Posterior vena cava (tissue), 2 donors: ENCODE results near the gene TRIM7. TPM values are rescaled to one million over a fixed set of nuclear protein-coding genes. Genes with fewer than 3 reads are reported as not detected.

Experiments
- DNase-seq: peaks from one replicate; pipeline ENCODE4 v3.0.0-alpha.2; 2020; ENCODE audit warnings: low spot score
- intact Hi-C, 2 donors: fragments of 100-400 bp; cut with DNase I; formaldehyde crosslinking; loops; one replicate each; pipeline versions ENCODE4 v1.14.1 to v1.14.2; 2022 to 2023
- total RNA-seq, 2 donors: library from RNA; stranded (reverse); fragmentation: NEBNext Ultra II Directional; extraction: Animal tissue kit (Norgen Biotek cat#: 25700); gene quantifications; one replicate each; pipeline ENCODE4 v1.2.1, GENCODE V29; 2021
- donor health status: DM: yes; HTN: yes; CAD: no.
- donor health status: DM: yes; HTN: yes; CAD: no.

Gene TRIM7
- total RNA-seq, 2 donors from 2014 or later = 3.1 to 3.5 TPM

GRCh38 chr5:181234455-181235306 lies 29.7 kb upstream of the TRIM7 start:
- intact Hi-C loops = no loop called here
- DNase-seq = no peak

GRCh38 chr5:181233801-181234454 lies 28.9 kb upstream of the TRIM7 start:
- intact Hi-C loops = no loop called here
- DNase-seq = no peak

- intact Hi-C loops = no loop called here
- DNase-seq = no peak
Measured at GRCh38 chr5:181233088-181233800, 28.2 kb upstream of the TRIM7 start.

GRCh38 chr5:181232593-181232992 lies 27.6 kb upstream of the TRIM7 start:
- intact Hi-C loops = no loop called here
- no peak for DNase-seq

- intact Hi-C loops = no loop called here
- no peak for DNase-seq
Measured at GRCh38 chr5:181231432-181231831, 26.4 kb upstream of the TRIM7 start.

GRCh38 chr5:181230551-181230950 lies 25.6 kb upstream of the TRIM7 start:
- intact Hi-C loops = no loop called here
- no peak for DNase-seq

GRCh38 chr5:181229996-181230395 lies 25.0 kb upstream of the TRIM7 start:
- no peak for DNase-seq
- intact Hi-C loops = no loop called here

- intact Hi-C loops = loop anchor here in 1 of 2 donors (1.0 kb wide), 1 partner anchor 33 kb away; no protein-coding TSS in a partner anchor
- peak; percentile 80 for DNase-seq
Measured at GRCh38 chr5:181224390-181225229, 19.6 kb upstream of the TRIM7 start.

- intact Hi-C loops = loop anchor here (1.0 to 2.0 kb wide), 2 partner anchors 33 kb away; no protein-coding TSS in a partner anchor
- DNase-seq = peak; percentile 85
Measured at GRCh38 chr5:181223729-181224389, 18.9 kb upstream of the TRIM7 start.

- peak; percentile 100 for DNase-seq
- intact Hi-C loops = loop anchor here in 1 of 2 donors (2.0 kb wide), 1 partner anchor 32 kb away; no protein-coding TSS in a partner anchor
Measured at GRCh38 chr5:181223058-181223728, 18.2 kb upstream of the TRIM7 start, which contains the start of gene TRIM41. Gene TRIM41 (plus strand): TSS chr5:181223281. CDS start chr5:181224000, 719 bp downstream.

GRCh38 chr5:181222630-181223057 lies 17.6 kb upstream of the TRIM7 start:
- DNase-seq = no peak
- intact Hi-C loops = loop anchor here in 1 of 2 donors (2.0 kb wide), 1 partner anchor 32 kb away; no protein-coding TSS in a partner anchor

- intact Hi-C loops = loop anchor here in 1 of 2 donors (2.0 kb wide), 1 partner anchor 31 kb away; no protein-coding TSS in a partner anchor
- DNase-seq = peak; percentile 97
Measured at GRCh38 chr5:181221792-181222629, 17.0 kb upstream of the TRIM7 start.

GRCh38 chr5:181221105-181221791 lies 16.3 kb upstream of the TRIM7 start:
- peak; percentile 75 for DNase-seq

GRCh38 chr5:181220178-181220515 lies 15.2 kb upstream of the TRIM7 start:
- intact Hi-C loops = no loop called here
- peak; percentile 71 for DNase-seq

More at GRCh38 chr5:181221105-181221791, 16.3 kb upstream of the TRIM7 start:
- intact Hi-C loops = no loop called here

GRCh38 chr5:181219262-181220177 lies 14.5 kb upstream of the TRIM7 start:
- intact Hi-C loops = no loop called here

More at GRCh38 chr5:181219262-181220177, 14.5 kb upstream of the TRIM7 start:
- DNase-seq = peak; percentile 70
